Parathyroid adenoma (tissue), 2 donors: Measurements from ENCODE around the gene EVA1A.

ENCODE experiments used
- H2AFZ ChIP-seq: fragments of 300-600 bp; sonication (generic); one replicate; pipeline ENCODE4 v1.7.0; 2017; ENCODE audit warnings: antibody characterized with exemption, mild to moderate bottlenecking
- H3K27ac ChIP-seq: fragments of 300-600 bp; sonication (generic); one replicate; pipeline ENCODE4 v1.7.0; 2017
- H3K27me3 ChIP-seq: fragments of 300-600 bp; sonication (generic); one replicate; pipeline ENCODE4 v1.7.0; 2017; ENCODE audit warnings: low read length; ENCODE audit not compliant: control insufficient read depth, insufficient read depth
- H3K36me3 ChIP-seq: fragments of 300-600 bp; sonication (generic); one replicate; pipeline ENCODE4 v1.7.0; 2017; ENCODE audit warnings: low read length; ENCODE audit not compliant: control insufficient read depth, insufficient read depth
- H3K4me1 ChIP-seq: fragments of 300-600 bp; sonication (generic); one replicate; pipeline ENCODE4 v1.7.0; 2017; ENCODE audit warnings: control low read depth
- H3K4me2 ChIP-seq: fragments of 300-600 bp; sonication (generic); one replicate; pipeline ENCODE4 v1.7.0; 2017; ENCODE audit warnings: low read length
- H3K4me3 ChIP-seq: fragments of 300-600 bp; sonication (generic); one replicate; pipeline ENCODE4 v1.7.0; 2017; ENCODE audit warnings: low read depth, low read length
- H3K79me2 ChIP-seq: fragments of 300-600 bp; sonication (generic); one replicate; pipeline ENCODE4 v1.7.0; 2017; ENCODE audit warnings: control low read depth
- H3K9ac ChIP-seq: fragments of 300-600 bp; sonication (generic); one replicate; pipeline ENCODE4 v1.7.0; 2017; ENCODE audit warnings: mild to moderate bottlenecking
- H3K9me3 ChIP-seq: fragments of 300-600 bp; sonication (generic); one replicate; pipeline ENCODE4 v1.7.0; 2017; ENCODE audit warnings: low read length; ENCODE audit not compliant: control insufficient read depth
- CTCF ChIP-seq: fragments of 300-600 bp; sonication (generic); IDR thresholded peaks from one replicate; pipeline ENCODE4 v1.7.0; 2017; ENCODE audit warnings: antibody characterized with exemption, mild to moderate bottlenecking
- donor health status: primary hyperparathyroidism.

Gene EVA1A

GRCh38 chr2:75560022-75560767 is 544 bp downstream of the EVA1A start:
- peak overlapping the region; percentile 87 for H3K4me2 ChIP-seq
- H3K79me2 ChIP-seq: no peaks in the 10 kb centered on the region
- H3K27me3 ChIP-seq: no peaks in the 10 kb centered on the region
- no peaks in the 10 kb centered on the region for H3K9me3 ChIP-seq
- peak overlapping the region; percentile 58 for H3K4me3 ChIP-seq
- no peak overlapping the region for H3K27ac ChIP-seq
- no peak overlapping the region for H3K9ac ChIP-seq
- peak; percentile 28 for TF ChIP-seq CTCF
- H2AFZ ChIP-seq: peak overlapping the region; percentile 76
- no peaks in the 10 kb centered on the region for H3K36me3 ChIP-seq
- no peaks in the 10 kb centered on the region for H3K4me1 ChIP-seq

- Histone ChIP-seq H3K4me3 (peak overlapping the region; percentile 58), H3K27ac (no peak overlapping the region), H3K9ac (no peak overlapping the region), H3K36me3 (no peaks in the 10 kb centered on the region), H2AFZ (peak overlapping the region; percentile 76), H3K4me1 (no peaks in the 10 kb centered on the region), H3K79me2 (no peaks in the 10 kb centered on the region), H3K4me2 (peak overlapping the region; percentile 87), H3K27me3 (no peaks in the 10 kb centered on the region), H3K9me3 (no peaks in the 10 kb centered on the region)
- TF ChIP-seq CTCF: no peak
Measured at GRCh38 chr2:75559680-75560021, 1.1 kb downstream of the EVA1A start.

GRCh38 chr2:75558786-75559679 is 1.7 kb downstream of the EVA1A start:
- H3K9me3 ChIP-seq: no peaks in the 10 kb centered on the region
- H3K27me3 ChIP-seq: no peaks in the 10 kb centered on the region
- TF ChIP-seq CTCF: no peak
- no peak overlapping the region for H3K9ac ChIP-seq
- H3K4me3 ChIP-seq: no peak overlapping the region
- no peak overlapping the region for H3K27ac ChIP-seq
- no peaks in the 10 kb centered on the region for H3K79me2 ChIP-seq
- H3K4me2 ChIP-seq: no peak overlapping the region
- no peaks in the 10 kb centered on the region for H3K4me1 ChIP-seq
- no peak overlapping the region for H2AFZ ChIP-seq
- H3K36me3 ChIP-seq: no peaks in the 10 kb centered on the region

DNA sequence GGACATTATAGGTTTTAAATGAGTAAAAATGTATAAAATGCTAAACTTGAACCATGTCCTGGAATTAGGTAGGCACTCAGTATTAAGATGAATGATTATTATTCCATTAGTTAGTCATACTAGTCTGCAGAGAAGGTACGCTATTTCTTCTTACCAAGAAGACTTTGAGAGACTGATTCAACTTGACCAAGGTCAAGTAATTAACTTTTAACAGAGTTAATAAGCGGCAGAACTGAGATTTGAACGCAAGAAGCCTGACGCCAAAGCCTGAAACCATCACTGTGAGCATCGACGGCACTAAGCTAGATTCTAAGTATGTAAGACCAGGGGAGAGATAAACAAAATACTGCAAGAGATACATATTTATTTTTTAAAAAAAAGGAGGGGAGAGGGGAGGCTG is 2.6 kb downstream of the EVA1A start:
- Histone ChIP-seq H3K4me1 (no peaks in the 10 kb centered on the region), H3K4me3 (no peak overlapping the region), H3K27ac (no peak overlapping the region), H3K36me3 (no peaks in the 10 kb centered on the region), H3K79me2 (no peaks in the 10 kb centered on the region), H3K4me2 (no peak overlapping the region), H3K9me3 (no peaks in the 10 kb centered on the region), H2AFZ (no peak overlapping the region), H3K9ac (no peak overlapping the region), H3K27me3 (no peaks in the 10 kb centered on the region)
- no peak for TF ChIP-seq CTCF
